Measurements from ENCODE around the gene ZC3H14.

DNA sequence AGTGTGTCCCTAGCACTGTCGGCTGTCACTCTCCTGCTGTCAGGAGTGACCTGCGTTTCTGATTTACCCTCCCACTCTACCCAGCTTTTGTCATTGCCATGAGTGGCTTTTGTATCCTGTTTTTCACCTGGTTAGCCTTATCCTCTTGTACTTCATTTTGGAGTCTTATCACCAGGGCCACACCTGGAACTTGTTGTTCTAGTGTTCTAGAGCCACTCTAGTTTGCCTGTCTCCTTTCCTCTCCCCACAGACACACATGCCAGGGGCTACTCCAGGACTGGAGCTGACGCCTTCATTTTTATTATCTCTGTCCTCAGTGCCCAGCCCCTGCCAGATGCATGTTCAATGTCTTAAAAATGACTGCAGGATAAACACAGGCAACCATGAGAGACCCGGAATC lies 34.2 kb downstream of the ZC3H14 start:
- TF ChIP-seq, protein P1, sequence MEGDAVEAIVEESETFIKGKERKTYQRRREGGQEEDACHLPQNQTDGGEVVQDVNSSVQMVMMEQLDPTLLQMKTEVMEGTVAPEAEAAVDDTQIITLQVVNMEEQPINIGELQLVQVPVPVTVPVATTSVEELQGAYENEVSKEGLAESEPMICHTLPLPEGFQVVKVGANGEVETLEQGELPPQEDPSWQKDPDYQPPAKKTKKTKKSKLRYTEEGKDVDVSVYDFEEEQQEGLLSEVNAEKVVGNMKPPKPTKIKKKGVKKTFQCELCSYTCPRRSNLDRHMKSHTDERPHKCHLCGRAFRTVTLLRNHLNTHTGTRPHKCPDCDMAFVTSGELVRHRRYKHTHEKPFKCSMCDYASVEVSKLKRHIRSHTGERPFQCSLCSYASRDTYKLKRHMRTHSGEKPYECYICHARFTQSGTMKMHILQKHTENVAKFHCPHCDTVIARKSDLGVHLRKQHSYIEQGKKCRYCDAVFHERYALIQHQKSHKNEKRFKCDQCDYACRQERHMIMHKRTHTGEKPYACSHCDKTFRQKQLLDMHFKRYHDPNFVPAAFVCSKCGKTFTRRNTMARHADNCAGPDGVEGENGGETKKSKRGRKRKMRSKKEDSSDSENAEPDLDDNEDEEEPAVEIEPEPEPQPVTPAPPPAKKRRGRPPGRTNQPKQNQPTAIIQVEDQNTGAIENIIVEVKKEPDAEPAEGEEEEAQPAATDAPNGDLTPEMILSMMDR (IDR thresholded peaks at IDR 0.05) = no peak
- no peak for TF ChIP-seq POLR2A (IDR thresholded peaks at IDR 0.05)
